Neural progenitor cell (in vitro differentiated cells): ENCODE measurements around the gene CMTR1. TPM values are rescaled to one million over a fixed set of nuclear protein-coding genes. Genes with fewer than 3 reads are reported as not detected.

ENCODE experiments used
- DNase-seq: peaks from one replicate; pipeline ENCODE4 v3.0.0-alpha.2; 2016; ENCODE audit warnings: low spot score
- H2AFZ ChIP-seq: fragments of 200-600 bp; sonication (generic); replicated peaks from 2 replicates; pipeline ENCODE4 v1.6.1; 2016; ENCODE audit warnings: antibody characterized with exemption
- H3F3A ChIP-seq: fragments of 200-600 bp; sonication (generic); 2 replicates; pipeline ENCODE4 v1.6.1; 2016; ENCODE audit warnings: antibody characterized with exemption, low read depth
- H3K27ac ChIP-seq: fragments of 200-600 bp; sonication (generic); 2 replicates; pipeline ENCODE4 v1.5.1; 2016; ENCODE audit warnings: mild to moderate bottlenecking
- H3K27me3 ChIP-seq: fragments of 200-600 bp; sonication (generic); 2 replicates; pipeline ENCODE4 v1.6.1; 2016; ENCODE audit warnings: mild to moderate bottlenecking, moderate library complexity
- H3K36me3 ChIP-seq: fragments of 200-600 bp; sonication (generic); 2 replicates; pipeline ENCODE4 v1.5.1; 2016
- H3K4me1 ChIP-seq: fragments of 200-600 bp; sonication (generic); 2 replicates; pipeline ENCODE4 v1.6.1; 2016; ENCODE audit warnings: mixed run types
- H3K4me2 ChIP-seq: fragments of 200-600 bp; sonication (generic); 2 replicates; pipeline ENCODE4 v1.6.1; 2016
- H3K4me3 ChIP-seq: fragments of 200-600 bp; sonication (generic); 2 replicates; pipeline ENCODE4 v1.5.1; 2016
- H3K79me2 ChIP-seq: fragments of 200-600 bp; sonication (generic); 2 replicates; pipeline ENCODE4 v1.6.1; 2016; ENCODE audit warnings: low read depth
- H3K9ac ChIP-seq: fragments of 200-600 bp; sonication (generic); 2 replicates; pipeline ENCODE4 v1.6.1; 2016
- H3K9me3 ChIP-seq: fragments of 200-600 bp; sonication (generic); 2 replicates; pipeline ENCODE4 v1.5.1; 2016; ENCODE audit warnings: low read depth
- H4K20me1 ChIP-seq: fragments of 200-600 bp; sonication (generic); 2 replicates; pipeline ENCODE4 v1.6.1; 2016; ENCODE audit warnings: low read depth
- H3K27ac Mint-ChIP-seq: 3 replicates; pipeline ENCODE4 v1.8.0; 2021; ENCODE audit warnings: mixed read lengths
- H3K27me3 Mint-ChIP-seq: 2 replicates; pipeline ENCODE4 v1.8.0; 2022; ENCODE audit warnings: low read depth, mild to moderate bottlenecking, inconsistent platforms, moderate library complexity, mixed read lengths; ENCODE audit not compliant: insufficient read depth
- H3K36me3 Mint-ChIP-seq: 3 replicates; pipeline ENCODE4 v1.8.0; 2021; ENCODE audit warnings: mixed read lengths
- H3K4me1 Mint-ChIP-seq: 3 replicates; pipeline ENCODE4 v1.8.0; 2021; ENCODE audit warnings: mixed read lengths
- H3K4me3 Mint-ChIP-seq: 3 replicates; pipeline ENCODE4 v1.8.0; 2021; ENCODE audit warnings: mild to moderate bottlenecking, moderate library complexity, mixed read lengths
- H3K9me3 Mint-ChIP-seq: 3 replicates; pipeline ENCODE4 v1.8.0; 2020; ENCODE audit warnings: mixed read lengths
- EZH2 ChIP-seq: fragments of 200-600 bp; sonication (generic); IDR thresholded peaks from 2 replicates; pipeline ENCODE4 v1.6.1; 2017; ENCODE audit warnings: antibody characterized with exemption, mild to moderate bottlenecking, moderate library complexity
- EZH2phosphoT487 ChIP-seq: fragments of 200-600 bp; sonication (generic); IDR thresholded peaks from 2 replicates; pipeline ENCODE4 v1.6.1; 2017; ENCODE audit warnings: antibody characterized with exemption
- total RNA-seq: library from RNA; depleted of rRNA; stranded (reverse); fragments of >200 nt; gene quantifications from 2 replicates; pipeline ENCODE4 v1.2.3, GENCODE V29; 2015; ENCODE audit warnings: low replicate concordance
- TF ChIP-seq, protein P1 (sequence below): fragments of 200-600 bp; sonication (generic); IDR thresholded peaks from 2 replicates; pipeline ENCODE4 v1.5.1; 2017; ENCODE audit warnings: antibody characterized with exemption, mild to moderate bottlenecking

The CMTR1 gene
- total RNA-seq, 1 donor from 2014 or later: 35.4 TPM

DNA sequence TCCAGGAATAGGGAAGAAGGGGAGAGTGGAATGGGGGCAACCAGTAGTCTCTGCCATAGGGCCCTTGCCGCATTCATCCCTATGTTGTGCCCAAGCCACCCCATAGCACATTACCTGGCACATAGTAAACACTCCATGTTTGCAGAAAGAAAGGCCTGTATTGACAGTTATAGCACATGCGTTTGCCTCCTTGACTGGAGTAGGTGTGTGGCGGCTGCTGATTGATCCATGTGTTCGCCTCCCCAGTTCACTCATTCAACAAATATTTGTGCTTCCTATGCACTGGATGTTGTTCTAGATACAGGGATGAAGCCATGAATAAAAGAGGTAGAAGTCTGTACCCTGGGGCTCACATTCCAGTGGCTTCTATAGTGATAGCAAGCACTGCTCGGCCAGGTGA lies 86.4 kb downstream of the CMTR1 start:
- H3K27ac ChIP-seq: no peak overlapping the region
- no peaks in the 10 kb centered on the region for H3K36me3 Mint-ChIP-seq
- H3K79me2 ChIP-seq: no peaks in the 10 kb centered on the region
- H3K9ac ChIP-seq: no peak overlapping the region
- peaks cover 27% of the 10 kb centered on the region for H3K4me1 ChIP-seq
- peaks cover 13% of the 10 kb centered on the region for H3K27me3 Mint-ChIP-seq
- no peak for DNase-seq
- peaks cover 6% of the 10 kb centered on the region for H3K9me3 Mint-ChIP-seq
- no peak overlapping the region for H3K4me3 Mint-ChIP-seq
- no peaks in the 10 kb centered on the region for H4K20me1 ChIP-seq
- H3K27me3 ChIP-seq: peaks cover 3% of the 10 kb centered on the region
- H3K4me3 ChIP-seq: no peak overlapping the region
- no peak for TF ChIP-seq EZH2phosphoT487
- TF ChIP-seq, protein P1, sequence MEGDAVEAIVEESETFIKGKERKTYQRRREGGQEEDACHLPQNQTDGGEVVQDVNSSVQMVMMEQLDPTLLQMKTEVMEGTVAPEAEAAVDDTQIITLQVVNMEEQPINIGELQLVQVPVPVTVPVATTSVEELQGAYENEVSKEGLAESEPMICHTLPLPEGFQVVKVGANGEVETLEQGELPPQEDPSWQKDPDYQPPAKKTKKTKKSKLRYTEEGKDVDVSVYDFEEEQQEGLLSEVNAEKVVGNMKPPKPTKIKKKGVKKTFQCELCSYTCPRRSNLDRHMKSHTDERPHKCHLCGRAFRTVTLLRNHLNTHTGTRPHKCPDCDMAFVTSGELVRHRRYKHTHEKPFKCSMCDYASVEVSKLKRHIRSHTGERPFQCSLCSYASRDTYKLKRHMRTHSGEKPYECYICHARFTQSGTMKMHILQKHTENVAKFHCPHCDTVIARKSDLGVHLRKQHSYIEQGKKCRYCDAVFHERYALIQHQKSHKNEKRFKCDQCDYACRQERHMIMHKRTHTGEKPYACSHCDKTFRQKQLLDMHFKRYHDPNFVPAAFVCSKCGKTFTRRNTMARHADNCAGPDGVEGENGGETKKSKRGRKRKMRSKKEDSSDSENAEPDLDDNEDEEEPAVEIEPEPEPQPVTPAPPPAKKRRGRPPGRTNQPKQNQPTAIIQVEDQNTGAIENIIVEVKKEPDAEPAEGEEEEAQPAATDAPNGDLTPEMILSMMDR: no peak
- no peak overlapping the region for H2AFZ ChIP-seq
- H3K9me3 ChIP-seq: no peaks in the 10 kb centered on the region
- peaks cover 19% of the 10 kb centered on the region for H3F3A ChIP-seq
- no peak overlapping the region for H3K27ac Mint-ChIP-seq
- peaks cover 37% of the 10 kb centered on the region for H3K4me1 Mint-ChIP-seq
- no peak overlapping the region for H3K4me2 ChIP-seq
- no peaks in the 10 kb centered on the region for H3K36me3 ChIP-seq

DNA sequence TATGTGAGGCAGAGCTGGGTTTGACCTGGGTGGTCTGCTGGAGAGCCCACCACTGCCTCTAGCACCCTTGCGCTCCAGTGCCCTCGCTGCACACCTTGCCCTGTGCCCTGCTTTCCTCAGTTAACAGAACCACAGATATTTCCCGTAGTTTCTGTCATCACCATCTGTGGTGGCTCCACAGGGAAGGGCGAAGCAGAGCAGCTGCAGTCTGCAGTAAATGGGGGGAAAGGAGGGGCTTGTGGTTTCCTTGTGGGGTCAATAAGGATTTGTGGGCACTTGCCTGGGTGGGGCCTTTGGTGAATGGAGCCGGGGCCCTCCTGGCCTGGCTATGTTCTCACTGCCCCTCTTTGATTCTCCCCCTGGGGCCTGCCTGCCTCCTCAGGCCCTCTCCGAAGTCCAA lies 87.9 kb downstream of the CMTR1 start:
- H3K79me2 ChIP-seq: no peaks in the 10 kb centered on the region
- no peak for DNase-seq
- no peaks in the 10 kb centered on the region for H3K36me3 ChIP-seq
- TF ChIP-seq, protein P1: no peak
- TF ChIP-seq EZH2 (no peak), EZH2phosphoT487 (no peak)
- H3K27ac ChIP-seq: no peak overlapping the region
- no peak overlapping the region for H3K4me2 ChIP-seq
- peaks cover 11% of the 10 kb centered on the region for H3F3A ChIP-seq
- H3K9ac ChIP-seq: no peak overlapping the region
- peaks cover 13% of the 10 kb centered on the region for H3K4me1 ChIP-seq
- H3K4me3 ChIP-seq: no peak overlapping the region
- H4K20me1 ChIP-seq: no peaks in the 10 kb centered on the region
- H3K9me3 Mint-ChIP-seq: peaks cover 6% of the 10 kb centered on the region
- no peak overlapping the region for H3K27ac Mint-ChIP-seq
- peaks cover 15% of the 10 kb centered on the region for H3K27me3 Mint-ChIP-seq
- H3K27me3 ChIP-seq: no peaks in the 10 kb centered on the region
- no peaks in the 10 kb centered on the region for H3K9me3 ChIP-seq
- H3K4me3 Mint-ChIP-seq: no peak overlapping the region
- peaks cover 35% of the 10 kb centered on the region for H3K4me1 Mint-ChIP-seq
- no peaks in the 10 kb centered on the region for H3K36me3 Mint-ChIP-seq
- H2AFZ ChIP-seq: no peak overlapping the region

DNA sequence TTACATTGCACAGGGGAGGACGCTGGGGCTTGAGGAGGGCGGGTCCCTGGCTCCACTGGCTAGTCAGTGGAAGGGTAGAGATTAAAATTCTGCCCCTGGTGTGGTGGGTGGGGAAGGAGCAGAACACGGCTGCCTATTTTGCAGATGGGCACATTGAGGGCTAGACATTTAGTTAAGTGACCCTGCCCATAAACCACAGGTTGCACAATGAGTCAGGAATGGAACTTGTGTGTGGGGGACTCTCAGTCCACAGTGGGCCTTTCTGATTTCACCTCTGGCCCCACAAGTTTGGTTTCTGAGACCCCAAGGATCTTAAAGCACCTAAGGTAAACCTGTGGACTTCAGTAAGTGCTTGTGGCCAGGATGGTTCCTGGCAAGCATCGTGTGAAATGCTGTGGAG lies 88.7 kb downstream of the CMTR1 start:
- Histone ChIP-seq H3K79me2 (no peaks in the 10 kb centered on the region), H4K20me1 (no peaks in the 10 kb centered on the region), H3F3A (peaks cover 4% of the 10 kb centered on the region), H2AFZ (no peak overlapping the region), H3K27ac (no peak overlapping the region), H3K36me3 (no peaks in the 10 kb centered on the region), H3K4me2 (no peak overlapping the region), H3K4me3 (no peak overlapping the region), H3K4me1 (peaks cover 5% of the 10 kb centered on the region), H3K27me3 (no peaks in the 10 kb centered on the region), H3K9ac (no peak overlapping the region), H3K9me3 (no peaks in the 10 kb centered on the region)
- Mint-ChIP-seq H3K4me3 (peak overlapping the region; percentile 7), H3K27ac (no peak overlapping the region), H3K4me1 (peaks cover 28% of the 10 kb centered on the region), H3K27me3 (peaks cover 18% of the 10 kb centered on the region), H3K9me3 (peaks cover 6% of the 10 kb centered on the region), H3K36me3 (no peaks in the 10 kb centered on the region)
- TF ChIP-seq, protein P1: no peak
- TF ChIP-seq EZH2phosphoT487 (no peak), EZH2 (no peak)
- DNase-seq: no peak
